ENCODE results near the gene PIR.

DNA sequence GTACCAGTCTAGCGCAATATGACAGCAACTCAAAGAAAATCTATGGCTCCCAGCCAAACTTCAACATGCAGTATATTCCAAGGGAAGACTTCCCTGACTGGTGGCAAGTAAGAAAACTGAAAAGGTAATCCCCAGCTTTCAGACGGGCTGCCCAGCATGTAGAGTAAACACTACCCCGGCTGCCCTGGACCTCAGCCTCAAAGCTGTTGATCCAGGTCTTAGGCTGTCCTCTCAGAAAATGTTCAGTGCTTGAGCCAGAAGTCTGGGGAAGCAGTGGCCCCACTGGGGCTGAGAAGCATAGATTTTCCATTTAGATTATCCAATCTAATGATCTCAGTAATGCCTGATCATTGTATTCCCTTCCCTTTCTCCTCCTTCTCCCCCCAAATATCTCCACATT is 29.3 kb upstream of the PIR start:
- TF ChIP-seq EZH2 (IDR thresholded peaks at IDR 0.05) (no peak), CTCF (IDR thresholded peaks at IDR 0.05) (no peak)
